DND-41 (cell line): Measurements from ENCODE around the gene GBP2.

Experiments
- CTCF ChIP-seq: IDR thresholded peaks from 2 replicates; pipeline ENCODE4 v1.5.1; 2012; ENCODE audit warnings: borderline replicate concordance, low read length, moderate library complexity, mild to moderate bottlenecking; ENCODE audit not compliant: poor library complexity, severe bottlenecking; ENCODE audit errors: extremely low read depth
- EZH2 ChIP-seq: IDR thresholded peaks from 3 replicates; pipeline ENCODE4 v1.6.1; 2012; ENCODE audit warnings: borderline replicate concordance, low read depth, mild to moderate bottlenecking, moderate library complexity, low read length, inconsistent platforms; ENCODE audit not compliant: severe bottlenecking

GRCh38 chr1:89100412-89100811, 25.5 kb downstream of the GBP2 start:
- no peak for TF ChIP-seq EZH2
- TF ChIP-seq CTCF, result no peak
